Progenitor cell of endocrine pancreas (in vitro differentiated cells): ENCODE results near the gene SDK2. TPM values are rescaled to one million over a fixed set of nuclear protein-coding genes. Genes with fewer than 3 reads are reported as not detected.
"Not testable (repeated sequence)": the region's sequence is repeated elsewhere in the genome, so short reads cannot be mapped to it uniquely, and the experiment has no call there.

Experiments
- DNase-seq: peaks from one replicate; pipeline ENCODE4 v3.0.0; 2021; ENCODE audit warnings: low spot score; ENCODE audit not compliant: unreplicated experiment
- H3K27ac Mint-ChIP-seq: 2 replicates; pipeline ENCODE4 v1.8.0; 2021; ENCODE audit warnings: mild to moderate bottlenecking, moderate library complexity, mixed read lengths
- H3K27me3 Mint-ChIP-seq: 2 replicates; pipeline ENCODE4 v1.8.0; 2021; ENCODE audit warnings: mixed read lengths
- H3K36me3 Mint-ChIP-seq: 2 replicates; pipeline ENCODE4 v1.8.0; 2022; ENCODE audit warnings: mixed read lengths; ENCODE audit not compliant: insufficient read depth
- H3K4me1 Mint-ChIP-seq: 2 replicates; pipeline ENCODE4 v1.8.0; 2021; ENCODE audit warnings: low read depth, mixed read lengths
- H3K4me3 Mint-ChIP-seq: 2 replicates; pipeline ENCODE4 v1.8.0; 2021; ENCODE audit warnings: low read depth, mild to moderate bottlenecking, moderate library complexity, mixed read lengths
- H3K9me3 Mint-ChIP-seq: 2 replicates; pipeline ENCODE4 v1.8.0; 2021; ENCODE audit warnings: low read depth, mixed read lengths
- total RNA-seq: library from RNA; stranded (reverse); gene quantifications from 2 replicates; pipeline ENCODE4 v1.2.1, GENCODE V29; 2021
- TF ChIP-seq, protein P1 (sequence below): fragments of 200-600 bp; sonication (generic); IDR thresholded peaks from one replicate; pipeline ENCODE4 v1.5.0; 2021; ENCODE audit warnings: antibody characterized with exemption, mild to moderate bottlenecking; ENCODE audit not compliant: unreplicated experiment

The SDK2 gene
- total RNA-seq, 1 donor from 2014 or later, result 6.7 TPM

DNA sequence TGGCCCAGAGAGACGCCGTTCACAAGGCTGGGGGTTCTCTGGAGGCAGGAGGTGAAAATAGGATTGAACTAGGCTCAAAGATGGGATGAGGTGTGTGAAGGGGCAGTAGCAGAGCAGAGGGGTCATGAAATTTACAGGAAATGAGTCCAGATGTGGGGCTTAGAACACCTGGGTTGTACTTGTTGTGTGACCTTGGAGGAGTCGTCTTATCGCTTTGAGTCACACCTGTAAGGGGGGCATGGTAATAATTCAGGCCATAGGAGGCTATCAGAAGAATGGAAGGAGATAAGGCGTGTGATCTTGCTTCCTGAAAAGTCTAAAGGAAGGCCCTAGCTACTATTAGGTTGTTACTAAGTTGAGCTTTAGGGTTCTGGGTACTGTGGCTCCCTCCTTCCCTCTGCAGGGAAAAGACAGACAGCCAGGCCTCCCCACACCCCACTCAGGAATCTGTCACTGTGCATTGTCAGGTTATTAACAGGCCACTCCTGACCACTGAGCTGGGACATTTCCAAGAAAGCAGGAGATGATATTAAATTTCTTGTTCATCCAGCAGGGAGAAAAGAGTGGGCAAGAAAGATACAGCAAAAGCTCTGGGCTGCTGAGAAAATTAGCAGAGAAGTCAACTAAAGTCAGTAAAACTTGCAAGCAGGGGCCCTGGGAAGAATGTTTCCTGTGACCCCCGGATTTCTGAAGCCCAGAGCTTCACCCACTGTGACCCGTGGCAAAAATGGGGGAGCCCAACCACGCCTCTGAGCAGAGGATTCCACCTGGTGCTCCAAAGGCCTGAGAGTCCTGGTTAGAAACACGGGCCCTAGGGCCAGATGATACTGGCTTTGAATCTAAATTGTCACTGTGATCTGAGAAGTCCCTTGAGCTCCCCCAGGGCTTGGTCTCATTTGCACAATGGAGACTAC, 326.5 kb downstream of the SDK2 start:
- Mint-ChIP-seq H3K9me3 (no peaks in the 10 kb centered on the region), H3K27me3 (peaks cover 14% of the 10 kb centered on the region), H3K36me3 (no peaks in the 10 kb centered on the region), H3K4me1 (peaks cover 9% of the 10 kb centered on the region), H3K27ac (no peak overlapping the region), H3K4me3 (no peak overlapping the region)
- no peak for DNase-seq
- TF ChIP-seq, protein P1, sequence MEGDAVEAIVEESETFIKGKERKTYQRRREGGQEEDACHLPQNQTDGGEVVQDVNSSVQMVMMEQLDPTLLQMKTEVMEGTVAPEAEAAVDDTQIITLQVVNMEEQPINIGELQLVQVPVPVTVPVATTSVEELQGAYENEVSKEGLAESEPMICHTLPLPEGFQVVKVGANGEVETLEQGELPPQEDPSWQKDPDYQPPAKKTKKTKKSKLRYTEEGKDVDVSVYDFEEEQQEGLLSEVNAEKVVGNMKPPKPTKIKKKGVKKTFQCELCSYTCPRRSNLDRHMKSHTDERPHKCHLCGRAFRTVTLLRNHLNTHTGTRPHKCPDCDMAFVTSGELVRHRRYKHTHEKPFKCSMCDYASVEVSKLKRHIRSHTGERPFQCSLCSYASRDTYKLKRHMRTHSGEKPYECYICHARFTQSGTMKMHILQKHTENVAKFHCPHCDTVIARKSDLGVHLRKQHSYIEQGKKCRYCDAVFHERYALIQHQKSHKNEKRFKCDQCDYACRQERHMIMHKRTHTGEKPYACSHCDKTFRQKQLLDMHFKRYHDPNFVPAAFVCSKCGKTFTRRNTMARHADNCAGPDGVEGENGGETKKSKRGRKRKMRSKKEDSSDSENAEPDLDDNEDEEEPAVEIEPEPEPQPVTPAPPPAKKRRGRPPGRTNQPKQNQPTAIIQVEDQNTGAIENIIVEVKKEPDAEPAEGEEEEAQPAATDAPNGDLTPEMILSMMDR, result no peak

DNA sequence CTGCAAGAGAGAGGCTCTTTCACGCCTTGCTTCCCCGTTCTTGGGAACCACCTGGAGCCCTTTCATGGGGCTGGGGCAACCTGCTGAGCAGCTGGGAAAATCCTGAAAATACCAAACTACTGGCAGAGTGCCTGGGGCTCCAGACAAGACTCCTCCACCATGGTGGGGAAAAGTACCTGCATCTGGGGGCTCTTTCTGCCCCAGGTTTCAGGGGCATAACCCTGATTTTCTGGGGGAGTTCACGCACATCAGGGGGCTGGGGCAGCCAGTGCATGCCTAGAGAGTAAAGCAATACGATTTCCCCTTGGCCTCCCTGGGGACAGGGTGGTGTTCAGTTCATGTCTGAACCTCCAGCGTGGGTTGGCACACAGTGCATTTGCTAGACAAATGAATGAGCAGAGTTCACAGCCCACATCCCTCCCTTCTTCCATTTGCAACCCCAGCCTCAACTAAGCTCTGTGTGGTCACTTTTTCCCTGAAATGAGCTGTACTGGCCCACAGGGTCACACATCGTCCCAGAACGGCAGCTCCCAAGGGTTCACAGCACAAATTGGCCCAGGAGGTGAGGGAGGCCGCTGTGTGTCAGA, 327.2 kb downstream of the SDK2 start:
- DNase-seq, result no peak
- no peak overlapping the region for H3K4me3 Mint-ChIP-seq
- no peaks in the 10 kb centered on the region for H3K36me3 Mint-ChIP-seq
- TF ChIP-seq, protein P1, result no peak
- H3K4me1 Mint-ChIP-seq, result peaks cover 9% of the 10 kb centered on the region
- H3K27ac Mint-ChIP-seq, result no peak overlapping the region
- peaks cover 14% of the 10 kb centered on the region for H3K27me3 Mint-ChIP-seq
- H3K9me3 Mint-ChIP-seq, result no peaks in the 10 kb centered on the region

DNA sequence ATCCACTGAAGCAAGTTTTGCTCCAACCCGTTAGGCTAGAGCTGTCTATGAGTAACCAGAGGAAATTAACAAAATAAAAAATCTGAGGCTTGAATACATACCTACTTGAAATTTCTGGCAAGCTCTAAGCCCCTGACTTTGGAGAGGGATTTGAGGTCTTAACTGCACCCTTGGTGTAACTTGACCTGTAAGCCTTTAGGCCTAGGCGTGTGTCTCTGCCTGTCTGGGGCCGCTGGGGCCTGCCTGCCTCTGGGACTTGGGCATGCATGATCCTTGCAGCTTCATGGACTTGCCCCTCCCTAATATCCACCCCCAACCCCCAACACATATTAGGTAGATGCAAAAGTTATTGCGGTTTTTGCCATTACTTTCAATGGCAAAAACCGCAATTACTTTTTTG, 328.8 kb downstream of the SDK2 start:
- Mint-ChIP-seq H3K27ac (no peak overlapping the region), H3K9me3 (no peaks in the 10 kb centered on the region), H3K36me3 (no peaks in the 10 kb centered on the region), H3K27me3 (peaks cover 14% of the 10 kb centered on the region), H3K4me1 (peaks cover 9% of the 10 kb centered on the region), H3K4me3 (no peak overlapping the region)
- no peak for DNase-seq
- TF ChIP-seq, protein P1, result no peak

DNA sequence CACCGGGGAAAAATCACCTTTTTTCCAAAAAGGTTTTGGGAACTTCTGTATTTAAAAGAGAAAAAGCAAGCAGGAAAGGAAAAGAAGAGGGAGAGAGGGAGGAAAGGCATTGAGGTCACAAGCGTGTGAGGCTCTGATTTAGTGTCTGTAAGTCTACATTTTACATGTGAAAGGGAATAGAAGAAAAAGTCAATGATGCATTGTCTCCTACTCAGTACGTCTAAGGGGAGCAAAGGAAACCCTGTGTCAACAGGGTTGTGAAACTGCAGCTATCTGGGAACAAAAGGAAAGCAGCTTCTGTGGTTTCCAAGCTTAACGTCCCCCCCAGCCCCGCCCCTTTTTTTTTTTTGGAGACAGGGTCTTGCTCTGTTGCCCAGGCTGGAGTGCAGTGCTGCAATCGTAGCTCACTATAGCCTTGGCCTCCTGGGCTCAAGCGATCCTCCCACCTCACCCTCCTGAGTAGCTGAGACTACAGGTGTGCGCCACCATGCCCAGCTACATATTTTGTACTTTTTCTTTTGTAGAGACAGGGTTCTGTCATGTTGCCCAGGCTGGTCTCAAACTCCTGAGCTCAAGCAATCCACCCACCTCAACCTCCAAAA, 330.6 kb downstream of the SDK2 start:
- Mint-ChIP-seq H3K27me3 (peaks cover 14% of the 10 kb centered on the region), H3K4me3 (peak overlapping the region; percentile 38), H3K9me3 (no peaks in the 10 kb centered on the region), H3K36me3 (peaks cover 1% of the 10 kb centered on the region), H3K4me1 (peaks cover 19% of the 10 kb centered on the region), H3K27ac (peak overlapping the region; percentile 13)
- TF ChIP-seq, protein P1, result no peak
- DNase-seq, result no peak

DNA sequence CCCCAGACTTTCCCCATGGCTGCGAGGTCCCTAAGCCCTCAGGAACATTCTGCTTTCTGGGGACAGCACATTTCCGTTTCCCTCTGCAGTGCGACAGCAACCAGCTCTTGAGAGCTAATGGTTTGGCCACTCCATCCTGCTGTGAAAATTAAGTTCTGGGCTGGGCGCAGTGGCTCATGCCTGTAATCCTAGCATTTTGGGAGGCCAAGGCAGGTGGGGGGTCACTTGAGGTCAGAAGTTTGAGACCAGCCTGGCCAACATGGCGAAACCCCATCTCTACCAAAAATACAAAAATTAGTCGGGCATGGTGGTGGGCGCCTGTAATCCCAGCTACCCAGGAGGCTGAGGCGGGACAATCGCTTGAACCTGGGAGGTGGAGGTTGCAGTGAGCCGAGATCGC, 331.4 kb downstream of the SDK2 start:
- not testable (repeated sequence) for DNase-seq, H3K9me3 Mint-ChIP-seq, H3K36me3 Mint-ChIP-seq
- H3K27ac Mint-ChIP-seq, result peak overlapping the region; percentile 45
- H3K4me3 Mint-ChIP-seq, result peak overlapping the region; percentile 98
- H3K4me1 Mint-ChIP-seq, result peaks cover 26% of the 10 kb centered on the region
- peaks cover 14% of the 10 kb centered on the region for H3K27me3 Mint-ChIP-seq
